ENCODE measurements around the gene DOCK8.

The DOCK8 gene

GRCh38 chr9:259405-260404, 45.0 kb downstream of the DOCK8 start:
- Histone ChIP-seq H3K4me3 (no peak overlapping the region), H3K27ac (no peak overlapping the region)

- Histone ChIP-seq H3K27ac (no peak overlapping the region), H3K4me3 (no peak overlapping the region)
Observed at GRCh38 chr9:264231-264630, 49.6 kb downstream of the DOCK8 start.

- H3K4me3 ChIP-seq: no peak overlapping the region
- H3K27ac ChIP-seq: no peak overlapping the region
Observed at GRCh38 chr9:265209-265870, 50.7 kb downstream of the DOCK8 start.

GRCh38 chr9:266228-266627, 51.6 kb downstream of the DOCK8 start:
- no peak overlapping the region for H3K27ac ChIP-seq
- H3K4me3 ChIP-seq: no peak overlapping the region

GRCh38 chr9:268616-269015, 54.0 kb downstream of the DOCK8 start:
- Histone ChIP-seq H3K4me3 (no peak overlapping the region), H3K27ac (no peak overlapping the region)

GRCh38 chr9:269081-269711, 54.5 kb downstream of the DOCK8 start:
- peak overlapping the region in 1 of 21 experiments; percentile 13 for H3K27ac ChIP-seq

GRCh38 chr9:270657-271237, 56.1 kb downstream of the DOCK8 start:
- Histone ChIP-seq H3K4me3 (no peak overlapping the region), H3K27ac (peak overlapping the region in 3 of 21 experiments; percentile 59 to 89 (median 74))

More at GRCh38 chr9:269081-269711, 54.5 kb downstream of the DOCK8 start:
- no peak overlapping the region for H3K4me3 ChIP-seq

GRCh38 chr9:272251-273213, 57.9 kb downstream of the DOCK8 start:
- peak overlapping the region in 6 of 7 experiments; percentile 13 to 30 (median 15) for H3K4me3 ChIP-seq
- peak overlapping the region in 14 of 21 experiments; percentile 8 to 89 (median 74) for H3K27ac ChIP-seq

DNA sequence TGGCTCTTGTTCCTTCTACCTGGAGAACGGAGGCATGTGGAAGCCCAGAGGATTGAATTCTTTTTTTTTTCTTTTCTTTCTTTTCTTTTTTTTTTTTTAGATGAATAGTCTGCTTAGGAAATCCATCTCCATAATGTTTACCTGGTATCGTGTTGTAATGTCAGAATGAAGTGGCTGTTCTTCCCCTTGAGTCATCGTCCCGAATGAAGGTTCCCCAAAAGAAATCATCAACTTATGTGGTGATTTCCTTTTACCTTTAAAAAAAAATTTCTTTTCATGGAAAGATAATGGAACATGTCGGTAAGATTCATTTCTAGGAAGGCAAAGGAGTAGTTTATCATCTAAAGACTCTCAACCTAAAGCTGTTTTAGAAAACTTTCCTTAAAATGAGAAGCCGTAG, 59.7 kb downstream of the DOCK8 start:
- peak overlapping the region in 12 of 21 experiments; percentile 8 to 89 (median 72) for H3K27ac ChIP-seq
- H3K4me3 ChIP-seq: peak overlapping the region in 4 of 7 experiments; percentile 13 to 30 (median 21)

DNA sequence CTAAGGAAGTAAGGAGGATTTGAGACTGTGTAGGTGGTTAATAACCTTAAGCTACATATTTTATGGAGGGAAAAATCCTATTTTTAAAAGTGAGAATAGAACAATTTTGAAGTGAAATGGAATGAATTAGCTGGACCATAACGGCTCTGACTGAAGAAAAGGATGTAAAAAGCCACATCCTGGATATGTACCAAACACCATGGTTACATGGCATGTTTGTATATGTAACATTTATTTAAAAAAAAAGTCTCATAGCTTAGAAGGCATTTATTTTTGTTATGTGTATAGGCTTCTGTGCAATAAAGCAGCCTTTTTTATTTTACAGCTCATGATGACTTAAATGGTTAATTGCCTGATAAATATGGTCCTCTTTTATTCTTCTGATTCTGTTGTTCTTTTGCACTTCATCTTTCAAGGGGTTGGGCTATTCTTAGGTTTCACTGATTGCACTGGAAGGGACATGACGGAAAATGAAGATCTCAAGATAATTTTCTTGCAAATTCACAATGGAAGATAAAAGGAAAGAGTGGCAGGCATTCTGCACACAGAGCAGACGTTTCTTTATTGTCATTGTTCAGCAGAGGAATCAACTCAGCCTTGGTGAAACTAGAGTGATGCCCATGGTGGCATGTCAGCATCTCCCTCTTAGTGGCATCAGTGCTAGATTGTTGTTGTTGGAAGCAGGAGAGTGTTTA, 63.1 kb downstream of the DOCK8 start:
- no peak overlapping the region for H3K4me3 ChIP-seq
- peak overlapping the region in 13 of 21 experiments; percentile 13 to 71 (median 50) for H3K27ac ChIP-seq

GRCh38 chr9:278651-279050, 64.0 kb downstream of the DOCK8 start:
- Histone ChIP-seq H3K27ac (peak overlapping the region in 12 of 21 experiments; percentile 9 to 71 (median 47)), H3K4me3 (no peak overlapping the region)

- H3K4me3 ChIP-seq: no peak overlapping the region
- peak overlapping the region in 4 of 21 experiments; percentile 26 to 71 (median 53) for H3K27ac ChIP-seq
Observed at GRCh38 chr9:279674-280073, 65.0 kb downstream of the DOCK8 start.

DNA sequence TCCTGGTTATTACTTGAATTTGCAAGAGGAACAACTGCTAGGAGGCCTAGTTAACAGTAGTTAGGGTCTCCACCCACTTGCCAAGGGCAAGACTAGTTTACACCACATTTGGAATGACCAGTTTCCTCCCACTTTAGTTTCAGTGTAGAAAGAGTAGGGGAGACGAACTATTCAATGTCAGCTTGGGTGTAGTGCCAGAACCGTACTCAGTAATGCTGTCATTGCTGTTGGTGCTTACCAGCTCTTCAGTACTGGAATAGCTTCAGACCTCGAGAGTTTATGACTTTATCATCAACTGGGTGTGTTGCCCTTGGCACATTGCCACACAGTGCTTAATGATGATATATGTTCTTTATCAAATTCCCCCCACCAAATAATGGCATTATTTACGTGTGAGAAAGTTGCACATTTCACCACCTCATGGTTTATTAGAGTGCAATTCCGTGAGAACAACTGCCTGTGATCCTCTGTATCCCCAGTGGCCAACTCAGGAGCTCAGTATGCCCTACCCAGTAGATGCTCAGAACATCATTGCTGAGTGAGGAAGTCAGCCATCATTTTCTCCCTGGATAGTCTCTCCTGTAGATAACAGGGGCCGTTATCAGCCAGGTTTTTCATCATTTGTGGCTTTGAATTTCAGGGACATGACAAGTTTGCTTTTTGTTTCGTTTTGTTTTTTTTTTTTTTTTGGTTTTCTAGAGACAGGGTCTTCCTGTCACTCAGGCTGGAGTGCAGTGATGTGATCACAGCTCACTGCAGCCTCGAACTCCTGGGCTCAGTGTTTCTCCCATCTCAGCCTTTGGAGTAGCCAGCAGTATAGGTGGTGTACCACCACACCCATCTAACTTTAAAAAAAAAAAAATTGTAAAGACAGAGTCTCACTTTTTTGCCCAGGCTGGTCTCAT, 67.3 kb downstream of the DOCK8 start:
- H3K27ac ChIP-seq: peak overlapping the region in 4 of 21 experiments; percentile 16 to 42 (median 29)
- H3K4me3 ChIP-seq: no peak overlapping the region

- Histone ChIP-seq H3K27ac (no peak overlapping the region), H3K4me3 (no peak overlapping the region)
Observed at GRCh38 chr9:286071-286740, 71.5 kb downstream of the DOCK8 start.

- Histone ChIP-seq H3K27ac (no peak overlapping the region), H3K4me3 (no peak overlapping the region)
Observed at GRCh38 chr9:289121-289520, 74.5 kb downstream of the DOCK8 start.

GRCh38 chr9:292915-293314, 78.2 kb downstream of the DOCK8 start:
- Histone ChIP-seq H3K27ac (no peak overlapping the region), H3K4me3 (no peak overlapping the region)
